DOHH2 (cell line): ENCODE results near the gene ACBD7.

Experiments used
- EZH2phosphoT487 ChIP-seq: fragments of 200-600 bp; sonication (generic); IDR thresholded peaks from 2 replicates; pipeline ENCODE4 v1.6.1; 2017; ENCODE audit warnings: borderline replicate concordance, mild to moderate bottlenecking, antibody characterized with exemption, low read length, moderate library complexity, mixed read lengths
- TF ChIP-seq, protein P1 (sequence below): fragments of 200-600 bp; sonication (generic); IDR thresholded peaks from one replicate; pipeline ENCODE4 v1.5.1; 2014; ENCODE audit warnings: antibody characterized with exemption, mild to moderate bottlenecking, low read depth, low read length; ENCODE audit not compliant: poor library complexity, severe bottlenecking

DNA sequence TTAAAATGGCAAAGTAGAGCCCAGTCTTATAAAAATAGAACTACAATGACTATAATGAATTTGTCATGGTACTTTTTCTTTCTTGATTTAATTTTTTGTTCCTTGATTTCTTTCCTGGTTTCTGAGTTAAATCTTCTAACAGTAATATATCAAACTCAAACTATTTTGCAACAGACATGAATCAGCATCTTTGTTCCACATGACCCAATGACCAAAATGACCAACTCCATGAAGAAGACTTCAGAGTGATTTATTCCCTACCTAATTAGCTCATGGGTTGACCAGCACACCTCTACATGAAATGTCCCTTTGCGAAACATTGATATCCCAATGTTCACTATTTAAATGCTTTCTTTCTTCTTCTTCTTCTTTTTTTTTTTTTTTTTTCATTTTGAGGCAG lies 49.1 kb upstream of the ACBD7 start:
- TF ChIP-seq, protein P1, sequence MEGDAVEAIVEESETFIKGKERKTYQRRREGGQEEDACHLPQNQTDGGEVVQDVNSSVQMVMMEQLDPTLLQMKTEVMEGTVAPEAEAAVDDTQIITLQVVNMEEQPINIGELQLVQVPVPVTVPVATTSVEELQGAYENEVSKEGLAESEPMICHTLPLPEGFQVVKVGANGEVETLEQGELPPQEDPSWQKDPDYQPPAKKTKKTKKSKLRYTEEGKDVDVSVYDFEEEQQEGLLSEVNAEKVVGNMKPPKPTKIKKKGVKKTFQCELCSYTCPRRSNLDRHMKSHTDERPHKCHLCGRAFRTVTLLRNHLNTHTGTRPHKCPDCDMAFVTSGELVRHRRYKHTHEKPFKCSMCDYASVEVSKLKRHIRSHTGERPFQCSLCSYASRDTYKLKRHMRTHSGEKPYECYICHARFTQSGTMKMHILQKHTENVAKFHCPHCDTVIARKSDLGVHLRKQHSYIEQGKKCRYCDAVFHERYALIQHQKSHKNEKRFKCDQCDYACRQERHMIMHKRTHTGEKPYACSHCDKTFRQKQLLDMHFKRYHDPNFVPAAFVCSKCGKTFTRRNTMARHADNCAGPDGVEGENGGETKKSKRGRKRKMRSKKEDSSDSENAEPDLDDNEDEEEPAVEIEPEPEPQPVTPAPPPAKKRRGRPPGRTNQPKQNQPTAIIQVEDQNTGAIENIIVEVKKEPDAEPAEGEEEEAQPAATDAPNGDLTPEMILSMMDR = no peak
- no peak for TF ChIP-seq EZH2phosphoT487
